ENCODE data around the gene IFNGR1.

DNA sequence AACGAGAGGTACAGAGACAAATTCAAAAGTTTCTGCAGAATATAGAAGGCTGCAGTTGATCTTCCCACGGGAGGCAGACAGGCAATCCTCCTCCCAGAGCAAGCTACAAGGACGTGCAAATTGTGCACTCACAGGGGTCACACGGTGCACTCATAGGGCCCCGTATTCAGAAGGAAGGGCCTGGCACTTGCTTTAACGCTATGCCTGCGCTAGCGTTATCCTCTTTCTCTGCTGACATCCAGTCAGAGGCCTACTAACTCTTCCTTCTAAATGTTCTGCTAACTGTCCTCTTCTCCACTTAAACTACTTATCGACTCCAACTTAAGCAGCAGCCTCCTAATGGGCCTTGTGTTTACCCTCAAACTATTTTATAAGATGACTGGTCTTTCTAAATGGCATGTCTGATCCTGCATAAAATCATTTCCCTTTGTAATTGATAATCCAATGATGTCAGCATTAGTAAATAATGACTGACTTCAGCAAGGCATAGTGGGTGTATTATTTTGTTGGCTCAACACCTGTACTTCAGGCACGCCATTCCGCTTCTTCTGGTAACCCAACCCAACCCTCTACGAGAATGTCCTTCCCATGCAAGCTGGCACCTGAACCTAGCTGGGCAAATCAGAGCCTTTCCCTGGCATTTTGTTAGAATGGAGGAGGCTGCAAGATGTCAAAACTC is 2.2 kb downstream of the IFNGR1 start:
- TF ChIP-seq POLR2A (IDR thresholded peaks at IDR 0.05) = no peak
- TF ChIP-seq CTCF (IDR thresholded peaks at IDR 0.05) = no peak

Data from right lobe of liver (tissue), 4 donors.